ENCODE results near the gene CDH4. TPM values are rescaled to one million over a fixed set of nuclear protein-coding genes. Genes with fewer than 3 reads are reported as not detected.

Gene CDH4
- total RNA-seq, 2 experiments from 2014 or later: 0.11 to 0.18 TPM

GRCh38 chr20:61505508-61505907 is 253.4 kb downstream of the CDH4 start:
- ChIA-PET CTCF (no interaction called here), POLR2A (no interaction called here)
- no peaks in the 10 kb centered on the region for H3K27me3 Mint-ChIP-seq
- intact Hi-C loops (cut with micrococcal nuclease): loop anchor here (10.0 kb wide), 1 partner anchor 59 kb away; no protein-coding TSS in a partner anchor
- no peak overlapping the region for H3K4me3 Mint-ChIP-seq
- no peaks in the 10 kb centered on the region for H3K9me3 Mint-ChIP-seq
- no peak for DNase-seq
- no peak for TF ChIP-seq CTCF (IDR thresholded peaks at IDR 0.05)
- ATAC-seq: no peak
- no peaks in the 10 kb centered on the region for H3K36me3 Mint-ChIP-seq (ENCODE audit: low read depth)
- peaks cover 2% of the 10 kb centered on the region for H3K4me1 Mint-ChIP-seq (ENCODE audit: low read depth)
- H3K27ac Mint-ChIP-seq: no peak overlapping the region

GRCh38 chr20:61507778-61508177 is 255.7 kb downstream of the CDH4 start:
- Mint-ChIP-seq H3K27ac (no peak overlapping the region), H3K9me3 (no peaks in the 10 kb centered on the region), H3K4me3 (no peak overlapping the region), H3K27me3 (no peaks in the 10 kb centered on the region), H3K36me3 (ENCODE audit: low read depth) (no peaks in the 10 kb centered on the region), H3K4me1 (ENCODE audit: low read depth) (peaks cover 5% of the 10 kb centered on the region)
- no peak for ATAC-seq
- no peak for TF ChIP-seq CTCF (IDR thresholded peaks at IDR 0.05)
- intact Hi-C loops (cut with micrococcal nuclease): loop anchor here (10.0 kb wide), 1 partner anchor 57 kb away; no protein-coding TSS in a partner anchor
- ChIA-PET POLR2A (no interaction called here), CTCF (no interaction called here)
- DNase-seq: no peak

- CTCF ChIA-PET: no interaction called here
- Mint-ChIP-seq H3K4me3 (no peak overlapping the region), H3K36me3 (ENCODE audit: low read depth) (no peaks in the 10 kb centered on the region), H3K27ac (no peak overlapping the region), H3K9me3 (no peaks in the 10 kb centered on the region), H3K27me3 (no peaks in the 10 kb centered on the region), H3K4me1 (ENCODE audit: low read depth) (peaks cover 5% of the 10 kb centered on the region)
- no peak for DNase-seq
- POLR2A ChIA-PET: no interaction called here
- intact Hi-C loops (cut with micrococcal nuclease): loop anchor here (10.0 kb wide), 1 partner anchor 56 kb away; no protein-coding TSS in a partner anchor
- ATAC-seq: no peak
- TF ChIP-seq CTCF (IDR thresholded peaks at IDR 0.05): no peak
Observed at GRCh38 chr20:61508301-61509096, 256.4 kb downstream of the CDH4 start.

- no peak overlapping the region for H3K27ac Mint-ChIP-seq
- ChIA-PET POLR2A (no interaction called here), CTCF (no interaction called here)
- H3K27me3 Mint-ChIP-seq: no peaks in the 10 kb centered on the region
- no peak overlapping the region for H3K4me3 Mint-ChIP-seq
- H3K9me3 Mint-ChIP-seq: no peaks in the 10 kb centered on the region
- H3K36me3 Mint-ChIP-seq (ENCODE audit: low read depth): no peaks in the 10 kb centered on the region
- DNase-seq (peak; percentile 32), ATAC-seq (peak; percentile 56)
- no peak for TF ChIP-seq CTCF (IDR thresholded peaks at IDR 0.05)
- intact Hi-C loops (cut with micrococcal nuclease): no loop called here
- peaks cover 5% of the 10 kb centered on the region for H3K4me1 Mint-ChIP-seq (ENCODE audit: low read depth)
Observed at GRCh38 chr20:61510778-61511330, 258.8 kb downstream of the CDH4 start.

- Mint-ChIP-seq H3K9me3 (no peaks in the 10 kb centered on the region), H3K4me3 (no peak overlapping the region), H3K4me1 (ENCODE audit: low read depth) (peaks cover 5% of the 10 kb centered on the region), H3K36me3 (ENCODE audit: low read depth) (no peaks in the 10 kb centered on the region), H3K27me3 (no peaks in the 10 kb centered on the region), H3K27ac (no peak overlapping the region)
- DNase-seq: no peak
- POLR2A ChIA-PET: no interaction called here
- CTCF ChIA-PET: no interaction called here
- no peak for TF ChIP-seq CTCF (IDR thresholded peaks at IDR 0.05)
- intact Hi-C loops (cut with micrococcal nuclease): no loop called here
- no peak for ATAC-seq
Observed at GRCh38 chr20:61512475-61512874, 260.4 kb downstream of the CDH4 start.
